Activated CD8-positive, alpha-beta memory T cell treated with anti-CD3 and anti-CD28 coated beads, Interleukin-2, amount 50 U/mL, for 24 hours (primary cell): ENCODE data around the gene GPR37L1.
"Not testable (repeated sequence)": the region's sequence is repeated elsewhere in the genome, so short reads cannot be mapped to it uniquely, and the experiment has no call there.

ENCODE experiments used
- DNase-seq: peaks from one replicate; pipeline ENCODE4 v3.0.0-alpha.2; 2020; ENCODE audit errors: extremely low read depth

GPR37L1 gene

GRCh38 chr1:202133496-202133895, 10.8 kb downstream of the GPR37L1 start:
- no peak for DNase-seq

- no peak for DNase-seq
Measured at GRCh38 chr1:202133989-202134388, 11.3 kb downstream of the GPR37L1 start.

DNA sequence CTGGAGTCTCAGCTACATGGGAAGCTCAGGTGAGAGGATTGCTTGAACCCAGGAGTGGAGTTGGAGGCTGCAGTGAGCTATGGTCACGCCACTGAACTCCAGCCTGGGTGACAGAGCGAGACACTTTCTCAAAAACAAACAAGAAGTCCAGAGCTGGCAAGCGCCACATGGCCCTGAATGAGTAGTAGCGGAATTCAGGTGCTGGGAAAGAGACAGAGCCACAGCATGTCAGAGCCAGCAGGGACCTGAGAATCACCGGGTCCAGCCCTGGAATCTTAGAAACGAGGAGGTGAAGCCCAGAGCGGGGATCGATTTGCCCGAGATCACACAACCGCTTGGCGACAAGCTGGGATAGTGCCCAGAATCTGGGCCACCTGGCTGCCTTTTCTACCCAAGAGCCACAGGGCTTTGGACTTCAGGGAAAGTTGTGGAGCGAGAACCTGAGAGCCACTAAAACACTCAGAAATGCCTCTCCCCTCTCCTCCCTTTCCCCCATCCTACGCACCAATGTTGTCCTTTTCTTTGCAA, 12.0 kb downstream of the GPR37L1 start:
- no peak for DNase-seq

- no peak for DNase-seq
Measured at GRCh38 chr1:202135221-202135721, 12.6 kb downstream of the GPR37L1 start.

DNA sequence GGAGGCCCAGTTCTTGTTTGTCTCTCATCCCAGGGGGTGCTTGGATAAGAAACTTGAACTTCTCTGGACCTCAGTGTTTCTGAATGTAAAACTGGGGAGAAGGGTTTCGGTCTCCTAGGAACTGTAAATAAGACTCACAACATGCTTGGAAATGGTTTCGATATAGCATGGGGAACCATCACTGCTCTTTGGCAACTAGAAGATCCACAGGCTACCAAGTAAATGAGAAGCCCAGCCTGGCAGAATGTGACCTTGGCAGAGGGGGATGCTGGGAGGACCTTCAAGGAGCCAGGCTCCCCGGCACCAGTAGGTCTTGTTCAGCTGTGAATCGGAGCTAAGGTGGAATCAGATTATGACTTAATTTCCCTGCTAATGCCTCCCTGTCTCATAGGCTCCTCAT, 18.1 kb downstream of the GPR37L1 start:
- no peak for DNase-seq

GRCh38 chr1:202141468-202141867, 18.8 kb downstream of the GPR37L1 start:
- not testable (repeated sequence) for DNase-seq

GRCh38 chr1:202143011-202143767, 20.5 kb downstream of the GPR37L1 start:
- DNase-seq = no peak

DNA sequence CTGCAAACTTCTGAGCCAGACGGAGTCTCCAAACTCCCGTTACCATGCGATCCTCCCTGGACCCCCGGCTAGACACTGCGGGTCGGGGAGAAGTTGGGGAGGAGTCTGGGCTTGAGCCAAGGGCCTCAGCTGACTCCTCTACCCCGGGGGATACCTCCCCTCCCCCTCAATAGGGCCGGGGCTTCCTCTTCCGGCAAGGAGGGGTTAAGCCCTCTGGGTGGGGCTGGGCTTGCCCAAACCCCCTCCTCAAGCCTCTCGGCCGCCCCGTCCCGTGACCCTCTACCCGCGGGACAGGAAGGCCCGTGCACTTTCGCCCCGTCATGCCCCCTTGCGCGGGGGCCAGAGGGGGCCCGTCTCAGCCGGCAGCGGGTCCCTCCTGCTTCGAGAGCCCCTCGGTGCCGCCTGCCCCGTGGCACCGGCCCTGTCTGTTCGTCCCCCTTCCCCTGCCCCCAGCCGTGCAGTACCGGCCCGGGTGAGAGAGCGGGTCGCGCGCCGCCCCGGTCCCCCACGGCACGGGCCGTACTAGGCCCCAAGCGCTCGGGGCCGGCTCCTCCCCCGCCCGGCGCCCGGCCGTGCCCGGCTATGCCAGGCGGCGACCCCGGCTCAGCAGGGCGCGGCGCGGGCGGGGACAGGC, 21.2 kb downstream of the GPR37L1 start:
- no peak for DNase-seq

DNA sequence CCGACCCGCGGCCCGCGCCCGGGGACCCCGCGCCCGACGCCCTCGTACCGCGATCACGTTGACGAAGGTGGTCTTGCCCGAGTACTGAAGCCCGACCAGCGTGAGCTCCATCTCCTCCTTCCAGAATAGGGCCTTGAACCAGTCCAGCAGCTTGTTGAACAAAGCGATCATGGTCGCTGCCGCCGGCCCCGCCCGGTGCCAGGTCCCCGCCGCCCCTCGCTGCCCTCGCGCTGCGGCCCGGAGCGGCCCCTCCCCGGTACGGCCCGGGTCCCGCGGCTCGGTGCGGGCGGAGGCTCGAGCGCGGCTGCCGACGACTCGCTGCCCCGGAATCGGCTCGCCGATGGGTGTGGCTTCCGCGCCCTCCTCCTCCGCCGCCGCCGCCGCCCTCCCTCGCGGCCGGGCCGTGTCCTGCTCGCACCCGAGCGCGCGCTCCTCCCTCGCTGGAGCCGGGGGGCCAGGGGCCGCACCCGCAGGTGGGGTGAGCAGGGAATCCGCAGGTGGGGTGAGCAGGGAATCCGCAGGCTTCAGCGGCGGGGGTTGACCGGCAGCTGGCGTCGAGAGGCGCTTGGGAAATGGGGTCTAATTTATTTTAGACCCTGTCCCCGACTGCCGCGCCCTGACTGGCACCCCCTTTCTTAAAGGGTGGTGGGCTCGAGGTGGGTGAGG, 21.8 kb downstream of the GPR37L1 start, which contains the start of gene ARL8A:
ARL8A (minus strand) TSS at position 336 of the 666 bp plus-strand sequence; CDS start at position 171, 165 bp downstream.
- DNase-seq = no peak

DNA sequence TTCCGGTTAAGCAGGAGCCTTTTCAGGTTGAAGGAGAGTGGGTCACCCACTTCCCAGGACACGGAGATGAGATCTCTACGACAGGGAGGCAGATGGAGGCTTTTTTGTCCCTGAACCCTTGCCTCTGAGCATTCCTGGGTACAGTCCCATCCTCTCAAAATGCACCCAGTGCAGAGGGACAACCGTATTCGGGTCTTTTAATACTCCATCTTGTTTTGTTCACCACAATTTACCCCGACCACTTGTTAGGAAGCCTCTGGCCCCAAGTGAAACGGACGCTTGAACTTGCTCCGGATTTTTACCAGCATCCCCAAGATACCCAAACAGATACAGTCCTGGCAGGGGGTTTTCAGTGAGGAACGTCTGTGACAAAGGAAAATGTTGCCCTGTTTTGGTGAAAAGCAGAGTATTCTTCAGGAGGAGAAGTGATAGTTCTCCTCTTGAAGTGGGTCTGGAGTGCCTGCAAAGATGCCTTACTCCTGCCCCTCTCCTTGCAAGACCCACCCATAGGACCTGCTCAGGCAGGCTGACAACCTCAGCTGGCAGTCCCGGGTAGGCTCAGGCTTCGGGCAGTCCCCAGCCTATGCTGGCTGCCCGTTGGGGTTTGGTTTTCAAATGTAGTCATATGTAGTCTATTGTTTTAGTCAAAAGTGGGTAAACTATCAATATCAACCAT, 22.5 kb downstream of the GPR37L1 start:
- DNase-seq = no peak

GRCh38 chr1:202145744-202146140, 23.0 kb downstream of the GPR37L1 start:
- not testable (repeated sequence) for DNase-seq

GRCh38 chr1:202146279-202146678, 23.6 kb downstream of the GPR37L1 start:
- no peak for DNase-seq

DNA sequence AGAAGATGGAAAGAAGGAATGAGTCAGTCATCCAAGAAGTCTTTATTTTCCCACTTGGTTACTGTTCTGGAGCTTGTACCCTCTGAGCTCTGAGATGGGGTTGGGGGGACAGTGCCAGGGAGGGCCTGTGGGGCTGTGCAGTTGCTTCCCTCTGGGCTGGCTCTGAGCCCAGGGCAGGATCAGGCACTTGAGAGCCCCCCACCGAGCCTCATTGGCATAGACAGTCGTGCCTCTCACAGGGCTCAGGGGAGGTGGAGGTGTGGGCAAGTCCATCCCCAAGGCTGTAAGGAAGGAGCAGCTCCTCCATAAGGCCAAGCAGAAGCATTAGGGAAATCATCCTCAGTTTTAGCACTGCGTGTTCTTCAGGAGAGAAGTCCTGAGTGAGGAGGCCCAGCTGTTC, 24.3 kb downstream of the GPR37L1 start:
- no peak for DNase-seq

DNA sequence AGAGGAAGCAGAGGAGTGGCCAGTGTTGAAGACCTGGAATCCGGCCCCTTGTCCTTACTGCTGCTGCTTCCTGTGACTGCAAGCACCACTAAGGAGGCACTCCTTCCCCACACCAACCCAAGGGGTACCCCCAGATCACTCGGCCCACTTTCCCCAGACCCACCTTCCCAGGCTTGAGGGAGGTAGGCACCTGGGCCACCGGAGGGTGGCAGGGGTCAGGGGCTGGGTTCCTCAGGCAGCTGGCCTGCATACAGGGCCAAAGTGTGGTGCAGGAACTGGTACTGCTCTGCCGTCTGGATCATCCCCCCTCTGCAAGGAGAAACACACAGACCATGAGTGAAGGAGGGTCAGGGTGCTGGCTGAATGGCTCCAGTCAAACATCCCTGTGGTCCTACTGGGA, 25.7 kb downstream of the GPR37L1 start:
- DNase-seq = no peak

GRCh38 chr1:202149566-202149965, 26.8 kb downstream of the GPR37L1 start:
- DNase-seq = no peak

- no peak for DNase-seq
Measured at GRCh38 chr1:202150187-202150586, 27.5 kb downstream of the GPR37L1 start.

DNA sequence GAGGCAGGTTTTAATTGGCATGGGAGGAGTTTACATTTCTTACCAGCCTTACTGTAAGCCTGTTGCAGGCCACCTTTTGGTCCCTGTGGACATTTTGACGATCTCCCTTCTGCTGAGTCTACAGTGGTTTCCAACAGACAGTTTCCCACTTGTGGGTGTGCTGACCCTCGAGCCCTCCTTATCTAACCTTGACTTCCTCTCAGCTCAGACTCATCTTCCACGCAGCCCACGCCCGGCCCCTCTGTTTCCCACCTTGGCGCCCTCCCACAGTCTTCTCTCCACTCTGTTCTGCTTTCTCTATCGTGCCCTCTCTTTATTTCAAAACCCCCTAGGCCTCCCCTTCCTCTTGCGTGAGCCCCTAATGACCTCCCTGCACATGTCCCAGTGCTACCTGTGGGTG, 27.9 kb downstream of the GPR37L1 start:
- DNase-seq = no peak

DNA sequence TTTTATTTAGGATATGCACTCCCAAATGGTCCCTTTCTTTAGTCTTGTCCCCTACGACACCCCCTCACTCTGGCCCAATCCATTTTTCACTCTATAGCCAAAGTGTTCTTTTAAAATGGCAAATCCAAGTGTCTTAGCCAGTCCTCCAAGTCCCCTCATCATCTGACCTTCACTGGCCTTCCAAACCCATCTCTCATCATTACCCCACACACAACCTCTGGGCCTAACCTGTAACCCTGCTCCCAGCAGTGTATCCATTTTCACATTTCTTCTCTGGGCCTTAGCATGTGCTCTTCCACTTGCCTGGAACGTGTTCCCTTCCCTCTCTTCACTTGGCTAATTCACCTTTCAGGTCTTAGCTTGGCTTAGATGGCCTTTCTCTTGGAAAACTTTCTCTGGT, 28.3 kb downstream of the GPR37L1 start:
- DNase-seq = no peak

DNA sequence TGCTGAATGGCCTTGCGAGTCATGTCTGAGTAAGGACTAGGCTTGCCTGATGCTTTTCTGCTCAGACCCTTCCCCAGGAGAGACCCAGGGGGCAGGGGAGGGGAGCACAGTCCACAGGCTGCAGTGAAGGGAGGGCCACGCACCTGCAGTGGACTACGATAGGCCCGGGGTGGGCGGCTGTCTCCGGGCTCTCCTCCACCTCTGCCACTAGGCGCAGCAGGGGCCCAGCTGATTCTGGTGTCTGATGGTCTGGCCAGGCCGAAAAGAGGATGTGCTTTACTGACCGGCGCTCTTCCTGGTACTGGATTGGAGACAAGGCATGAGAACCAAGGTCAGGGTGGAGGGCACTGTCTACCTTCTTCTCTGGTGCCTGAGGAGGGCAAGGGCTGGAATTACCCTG, 29.7 kb downstream of the GPR37L1 start:
- no peak for DNase-seq

- no peak for DNase-seq
Measured at GRCh38 chr1:202153284-202153683, 30.6 kb downstream of the GPR37L1 start.

- DNase-seq = no peak
Measured at GRCh38 chr1:202154148-202154765, 31.5 kb downstream of the GPR37L1 start.
